GM23248 (cell line): ENCODE results near the gene AP2B1. TPM values are rescaled to one million over a fixed set of nuclear protein-coding genes. Genes with fewer than 3 reads are reported as not detected.

ENCODE experiments used
- DNase-seq: peaks from one replicate; pipeline ENCODE4 v3.0.0-alpha.2; 2015
- H2AFZ ChIP-seq: fragments of 200-600 bp; sonication (generic); 2 replicates; pipeline ENCODE4 v1.6.1; 2016; ENCODE audit warnings: antibody characterized with exemption
- H3F3A ChIP-seq: fragments of 200-600 bp; sonication (generic); 2 replicates; pipeline ENCODE4 v1.6.1; 2016; ENCODE audit warnings: mild to moderate bottlenecking, antibody characterized with exemption, mixed run types; ENCODE audit not compliant: insufficient read depth
- H3K27ac ChIP-seq: fragments of 200-600 bp; sonication (generic); 2 replicates; pipeline ENCODE4 v1.5.1; 2016; ENCODE audit warnings: mild to moderate bottlenecking
- H3K27me3 ChIP-seq: fragments of 200-600 bp; sonication (generic); replicated peaks from 2 replicates; pipeline ENCODE4 v1.6.1; 2016; ENCODE audit warnings: mild to moderate bottlenecking; ENCODE audit not compliant: insufficient read depth
- H3K36me3 ChIP-seq: fragments of 200-600 bp; sonication (generic); 2 replicates; pipeline ENCODE4 v1.6.1; 2016; ENCODE audit warnings: low read depth, mild to moderate bottlenecking
- H3K4me1 ChIP-seq: fragments of 200-600 bp; sonication (generic); 2 replicates; pipeline ENCODE4 v1.6.1; 2016; ENCODE audit warnings: mild to moderate bottlenecking; ENCODE audit not compliant: insufficient read depth
- H3K4me2 ChIP-seq: fragments of 200-600 bp; sonication (generic); one replicate; pipeline ENCODE4 v1.6.1; 2016; ENCODE audit warnings: mild to moderate bottlenecking; ENCODE audit not compliant: unreplicated experiment
- H3K4me3 ChIP-seq: fragments of 200-600 bp; sonication (generic); 2 replicates; pipeline ENCODE4 v1.5.1; 2016; ENCODE audit warnings: mild to moderate bottlenecking
- H3K79me2 ChIP-seq: fragments of 200-600 bp; sonication (generic); 2 replicates; pipeline ENCODE4 v1.6.1; 2016; ENCODE audit warnings: mild to moderate bottlenecking; ENCODE audit not compliant: insufficient read depth
- H3K9ac ChIP-seq: fragments of 200-600 bp; sonication (generic); 2 replicates; pipeline ENCODE4 v1.6.1; 2016; ENCODE audit warnings: mild to moderate bottlenecking
- H3K9me2 ChIP-seq: fragments of 200-600 bp; sonication (generic); 2 replicates; pipeline ENCODE4 v1.6.1; 2016; ENCODE audit warnings: mixed run types, mild to moderate bottlenecking, moderate library complexity; ENCODE audit not compliant: insufficient read depth
- H3K9me3 ChIP-seq: fragments of 200-600 bp; sonication (generic); one replicate; pipeline ENCODE4 v1.6.1; 2017; ENCODE audit warnings: low read depth
- H4K20me1 ChIP-seq: fragments of 200-600 bp; sonication (generic); 2 replicates; pipeline ENCODE4 v1.6.0; 2016; ENCODE audit not compliant: insufficient read depth
- EZH2 ChIP-seq: fragments of 200-600 bp; sonication (generic); IDR thresholded peaks from 2 replicates; pipeline ENCODE4 v1.6.1; 2018; ENCODE audit warnings: antibody characterized with exemption, mild to moderate bottlenecking; ENCODE audit not compliant: insufficient read depth, poor library complexity, severe bottlenecking
- EZH2phosphoT487 ChIP-seq: fragments of 200-600 bp; sonication (generic); IDR thresholded peaks from 2 replicates; pipeline ENCODE4 v1.6.1; 2018; ENCODE audit warnings: antibody characterized with exemption, moderate library complexity, mild to moderate bottlenecking, low read depth; ENCODE audit not compliant: insufficient read depth
- WGBS, 2 experiments: methylation state at CpG; one replicate each; pipeline ENCODE4 v1.1.6; 2015 to 2017; ENCODE audit warnings: low lambda C conversion rate in 2 of 2, low coverage in 1 of 2; ENCODE audit errors: missing lambda C conversion rate in 2 of 2; 5-methylcytosine and 5-hydroxymethylcytosine counted together
- in situ Hi-C: fragments of 300-500 bp; cut with MboI; formaldehyde crosslinking; loops from 2 replicates; pipeline ENCODE4 v1.15.0; 2020
- polyA plus RNA-seq: library from polyadenylated mRNA; unstranded; fragments of >200 nt; fragmentation: Nextera tagmentation; extraction: Ambion mirVana; gene quantifications from 2 replicates; pipeline ENCODE4 v1.2.1, GENCODE V29; 2016
- total RNA-seq: library from RNA; depleted of rRNA; stranded (reverse); fragments of >200 nt; shearing (Covaris generic); gene quantifications from 2 replicates; pipeline ENCODE4 v1.2.3, GENCODE V29; 2014

Gene AP2B1
- total and polyA plus RNA-seq, 2 experiments from 2014 or later: 72.4 to 85.9 TPM

DNA sequence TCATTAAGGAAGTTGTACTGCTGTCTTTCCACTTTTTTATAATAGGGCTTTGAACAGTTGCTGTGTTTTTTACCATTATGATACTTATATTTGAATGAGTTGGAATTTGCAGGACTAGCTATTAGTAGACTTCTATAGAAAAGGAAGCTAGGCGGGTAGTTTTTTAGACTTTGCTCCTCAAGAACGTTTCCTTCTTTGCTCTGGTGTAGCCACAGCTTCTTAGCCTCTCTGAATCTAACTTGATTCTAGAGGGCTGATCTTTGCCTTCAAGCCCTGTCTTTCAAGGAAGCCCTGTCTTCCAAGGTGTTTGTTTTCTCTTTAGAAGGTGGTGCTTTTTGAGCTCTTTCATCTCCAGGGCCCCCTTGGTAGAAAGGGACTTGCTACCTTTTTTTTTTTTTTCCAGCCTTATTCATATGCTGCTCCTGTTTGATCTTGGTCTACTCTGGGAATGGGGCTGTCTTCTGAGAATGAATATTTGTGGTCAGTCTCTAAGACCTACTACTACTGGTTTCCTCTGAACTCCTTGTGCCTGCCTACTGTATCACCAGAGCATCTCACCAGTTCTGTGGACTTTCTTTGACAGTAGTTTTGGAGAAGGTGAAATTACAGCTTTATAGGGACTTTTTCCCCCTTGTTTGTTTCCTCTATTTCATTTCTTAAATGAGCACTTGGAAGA, 92.0 kb downstream of the AP2B1 start:
- no peak for DNase-seq
- peaks cover 37% of the 10 kb centered on the region for H3K36me3 ChIP-seq
- H3K27ac ChIP-seq: no peak overlapping the region
- no peaks in the 10 kb centered on the region for H3K27me3 ChIP-seq
- no peak overlapping the region for H3K4me3 ChIP-seq
- TF ChIP-seq EZH2phosphoT487: no peak
- TF ChIP-seq EZH2: no peak
- H3K9me2 ChIP-seq: no peaks in the 10 kb centered on the region
- no peaks in the 10 kb centered on the region for H3K9me3 ChIP-seq
- H3K4me1 ChIP-seq: peaks cover 7% of the 10 kb centered on the region; the same call in 1 of the 2 replicates
- 100% methylated on average over 2 of the region's 2 CpGs for WGBS, 2 experiments
- in situ Hi-C loops: no loop called here
- peaks cover 20% of the 10 kb centered on the region for H3K79me2 ChIP-seq
- peaks cover 17% of the 10 kb centered on the region for H3F3A ChIP-seq
- no peak overlapping the region for H2AFZ ChIP-seq
- H4K20me1 ChIP-seq: no peaks in the 10 kb centered on the region
- H3K4me2 ChIP-seq: no peak overlapping the region
- H3K9ac ChIP-seq: no peak overlapping the region

DNA sequence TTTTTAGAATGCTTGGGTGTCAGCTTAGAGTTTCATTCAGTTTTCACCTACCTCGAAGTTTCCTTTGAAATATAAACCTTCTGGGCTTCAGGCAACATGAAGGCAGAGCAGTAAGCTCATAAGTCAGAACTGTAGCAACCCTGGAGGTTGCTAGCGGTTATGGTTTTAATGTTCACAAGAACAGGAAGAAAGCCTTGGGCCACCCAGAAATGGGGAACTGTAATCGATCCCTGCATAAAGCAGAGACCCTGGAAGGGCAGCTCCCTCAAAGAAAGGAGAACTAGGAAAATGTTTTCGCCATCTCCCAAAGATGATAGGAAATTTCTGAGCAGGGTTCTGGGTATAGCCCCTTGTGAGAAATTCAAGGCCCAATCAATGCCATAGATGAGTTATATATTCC, 96.5 kb downstream of the AP2B1 start:
- TF ChIP-seq EZH2phosphoT487: no peak
- no peak for TF ChIP-seq EZH2
- H3K9me2 ChIP-seq: no peaks in the 10 kb centered on the region
- no peak overlapping the region for H3K27ac ChIP-seq
- H3K9me3 ChIP-seq: no peaks in the 10 kb centered on the region
- no peaks in the 10 kb centered on the region for H3K27me3 ChIP-seq
- no peak overlapping the region for H3K4me3 ChIP-seq
- peaks cover 18% of the 10 kb centered on the region for H3F3A ChIP-seq
- 84 to 86% methylated on average over 4 of the region's 4 CpGs for WGBS, 2 experiments
- DNase-seq: no peak
- no peak overlapping the region for H2AFZ ChIP-seq
- no peak overlapping the region for H3K4me2 ChIP-seq
- peaks cover 8% of the 10 kb centered on the region; the same call in 1 of the 2 replicates for H3K4me1 ChIP-seq
- in situ Hi-C loops: no loop called here
- no peak overlapping the region for H3K9ac ChIP-seq
- H3K36me3 ChIP-seq: peaks cover 36% of the 10 kb centered on the region
- H4K20me1 ChIP-seq: no peaks in the 10 kb centered on the region
- peaks cover 6% of the 10 kb centered on the region for H3K79me2 ChIP-seq

DNA sequence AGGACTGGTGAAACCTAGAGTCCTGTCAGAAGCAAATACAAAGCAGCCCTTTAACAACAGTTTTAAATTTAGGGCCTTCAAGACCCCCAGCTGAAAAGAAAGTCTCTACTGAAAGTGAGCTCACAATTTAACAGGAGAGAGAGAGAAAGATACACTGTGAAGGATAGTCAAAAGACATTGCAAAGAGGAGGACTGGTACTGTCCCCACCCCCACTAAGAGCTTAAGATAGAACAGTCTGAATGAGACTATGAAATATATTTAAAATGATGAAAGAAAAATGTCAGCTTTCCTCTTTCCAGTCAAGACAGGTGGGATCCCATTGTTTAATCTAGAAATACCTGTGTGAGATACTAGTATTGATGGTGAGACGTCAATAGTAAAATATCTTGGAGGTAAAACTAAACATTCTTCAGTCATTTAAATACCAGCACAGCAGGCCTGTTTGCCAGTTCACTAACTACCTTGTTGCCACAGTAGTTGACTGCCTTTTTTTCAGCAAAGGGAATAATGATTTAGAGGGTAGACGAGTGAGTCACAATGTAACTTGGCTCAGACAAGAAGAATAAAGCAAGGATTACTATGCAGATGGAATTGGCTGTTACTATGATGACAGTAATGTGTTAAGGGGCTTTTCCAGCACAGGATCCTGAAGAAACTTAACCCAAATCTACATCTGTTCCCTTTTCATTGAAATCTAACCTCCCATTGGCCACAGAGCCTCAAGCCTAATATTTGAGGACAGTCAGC, 97.1 kb downstream of the AP2B1 start:
- Histone ChIP-seq H3F3A (peaks cover 18% of the 10 kb centered on the region), H2AFZ (no peak overlapping the region), H3K9me3 (no peaks in the 10 kb centered on the region), H4K20me1 (no peaks in the 10 kb centered on the region), H3K36me3 (peaks cover 34% of the 10 kb centered on the region), H3K79me2 (no peaks in the 10 kb centered on the region; the same call in 1 of the 2 replicates), H3K9me2 (no peaks in the 10 kb centered on the region), H3K9ac (no peak overlapping the region), H3K4me1 (peaks cover 8% of the 10 kb centered on the region; the same call in 1 of the 2 replicates), H3K4me3 (no peak overlapping the region), H3K27ac (no peak overlapping the region), H3K27me3 (no peaks in the 10 kb centered on the region), H3K4me2 (no peak overlapping the region)
- peak; percentile 62 for DNase-seq
- 75% methylated on average over 2 of the region's 2 CpGs for WGBS, 2 experiments
- in situ Hi-C loops: no loop called here
- no peak for TF ChIP-seq EZH2
- TF ChIP-seq EZH2phosphoT487: no peak

DNA sequence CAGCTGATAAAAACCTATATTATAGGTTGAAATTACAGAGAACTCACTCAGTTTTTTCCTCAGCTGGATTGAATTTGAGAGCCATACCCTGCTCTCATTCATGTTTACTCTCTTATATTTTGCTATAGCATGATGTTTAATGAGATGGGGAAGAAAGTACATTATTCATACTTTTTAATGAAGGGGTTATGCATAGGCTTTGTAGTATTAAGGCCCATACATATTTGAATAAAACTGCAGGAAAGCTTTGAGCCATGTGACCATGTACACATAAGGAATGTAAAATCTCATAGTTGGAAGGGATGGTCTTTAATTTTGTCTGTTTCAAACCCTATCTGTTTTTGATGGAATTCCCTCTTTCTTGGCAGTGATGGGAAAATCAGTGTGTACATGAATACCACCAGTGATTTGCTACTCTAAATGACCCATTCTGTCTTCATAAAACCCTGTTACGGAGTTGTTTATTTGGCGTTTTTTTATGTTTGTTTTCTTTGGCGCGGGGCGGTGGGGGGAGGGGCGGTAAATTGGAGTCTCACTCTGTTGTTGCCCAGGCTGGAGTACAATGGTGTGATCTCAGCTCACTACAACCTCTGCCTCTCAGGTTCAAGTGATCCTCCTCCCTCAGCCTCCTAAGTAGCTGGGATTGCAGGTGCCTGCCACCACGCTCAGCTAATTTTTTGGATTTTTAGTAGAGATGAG, 105.5 kb downstream of the AP2B1 start:
- H3K27me3 ChIP-seq: no peaks in the 10 kb centered on the region
- in situ Hi-C loops: no loop called here
- H3K36me3 ChIP-seq: peaks cover 19% of the 10 kb centered on the region; the same call in 1 of the 2 replicates

More for the DNA sequence above, 105.5 kb downstream of the AP2B1 start:
- Histone ChIP-seq H3K9me3 (no peaks in the 10 kb centered on the region), H3K9me2 (no peaks in the 10 kb centered on the region), H3K4me2 (no peak overlapping the region), H2AFZ (no peak overlapping the region), H4K20me1 (no peaks in the 10 kb centered on the region), H3K4me3 (no peak overlapping the region), H3F3A (no peaks in the 10 kb centered on the region), H3K9ac (no peak overlapping the region), H3K4me1 (no peaks in the 10 kb centered on the region), H3K79me2 (no peaks in the 10 kb centered on the region), H3K27ac (no peak overlapping the region)
- DNase-seq: no peak
- 90 to 93% methylated on average over 7 of the region's 7 CpGs for WGBS, 2 experiments
- no peak for TF ChIP-seq EZH2phosphoT487
- no peak for TF ChIP-seq EZH2
